ENCODE results near the gene KDM5B.
A peak's percentile ranks its signal among the peaks of the same experiment; 100 is the strongest.
"Not testable (repeated sequence)": the region's sequence is repeated elsewhere in the genome, so short reads cannot be mapped to it uniquely, and the experiment has no call there.

Gene KDM5B

GRCh38 chr1:202836623-202837403, 28.6 kb upstream of the KDM5B start:
- Histone ChIP-seq H3K27ac (ENCODE audit: low read length) (no peak overlapping the region), H3K9me3 (ENCODE audit: control insufficient read depth, low read depth, low read length) (no peaks in the 10 kb centered on the region)

GRCh38 chr1:202835548-202836072, 27.4 kb upstream of the KDM5B start:
- Histone ChIP-seq H3K4me3 (ENCODE audit: low read length) (no peak overlapping the region), H3K4me1 (ENCODE audit: control insufficient read depth, low read depth, low read length) (peaks cover 10% of the 10 kb centered on the region), H3K9ac (ENCODE audit: low read length) (no peak overlapping the region), H3K27ac (ENCODE audit: low read length) (no peak overlapping the region), H3K27me3 (ENCODE audit: control insufficient read depth, insufficient read depth, low read length) (no peaks in the 10 kb centered on the region), H3K9me3 (ENCODE audit: control insufficient read depth, low read depth, low read length) (no peaks in the 10 kb centered on the region), H3K36me3 (ENCODE audit: control insufficient read depth, low read depth, low read length) (no peaks in the 10 kb centered on the region)

More at GRCh38 chr1:202836623-202837403, 28.6 kb upstream of the KDM5B start:
- no peaks in the 10 kb centered on the region for H3K36me3 ChIP-seq (ENCODE audit: control insufficient read depth, low read depth, low read length)
- H3K27me3 ChIP-seq (ENCODE audit: control insufficient read depth, insufficient read depth, low read length) = no peaks in the 10 kb centered on the region
- no peak overlapping the region for H3K4me3 ChIP-seq (ENCODE audit: low read length)
- no peak overlapping the region for H3K9ac ChIP-seq (ENCODE audit: low read length)
- peaks cover 10% of the 10 kb centered on the region for H3K4me1 ChIP-seq (ENCODE audit: control insufficient read depth, low read depth, low read length)

GRCh38 chr1:202834771-202835547, 26.7 kb upstream of the KDM5B start:
- no peak overlapping the region for H3K4me3 ChIP-seq (ENCODE audit: low read length)
- H3K27ac ChIP-seq (ENCODE audit: low read length) = no peak overlapping the region
- no peaks in the 10 kb centered on the region for H3K27me3 ChIP-seq (ENCODE audit: control insufficient read depth, insufficient read depth, low read length)
- peaks cover 10% of the 10 kb centered on the region for H3K4me1 ChIP-seq (ENCODE audit: control insufficient read depth, low read depth, low read length)
- no peaks in the 10 kb centered on the region for H3K9me3 ChIP-seq (ENCODE audit: control insufficient read depth, low read depth, low read length)
- H3K36me3 ChIP-seq (ENCODE audit: control insufficient read depth, low read depth, low read length) = no peaks in the 10 kb centered on the region
- no peak overlapping the region for H3K9ac ChIP-seq (ENCODE audit: low read length)

- Histone ChIP-seq H3K9ac (ENCODE audit: low read length) (no peak overlapping the region), H3K4me3 (ENCODE audit: low read length) (no peak overlapping the region), H3K27me3 (ENCODE audit: control insufficient read depth, insufficient read depth, low read length) (no peaks in the 10 kb centered on the region), H3K27ac (ENCODE audit: low read length) (no peak overlapping the region), H3K9me3 (ENCODE audit: control insufficient read depth, low read depth, low read length) (no peaks in the 10 kb centered on the region), H3K36me3 (ENCODE audit: control insufficient read depth, low read depth, low read length) (no peaks in the 10 kb centered on the region), H3K4me1 (ENCODE audit: control insufficient read depth, low read depth, low read length) (peaks cover 10% of the 10 kb centered on the region)
Observed at GRCh38 chr1:202831906-202832305, 23.7 kb upstream of the KDM5B start.

- not testable (repeated sequence) for H3K36me3 ChIP-seq (ENCODE audit: control insufficient read depth, low read depth, low read length); H3K9ac ChIP-seq (ENCODE audit: low read length); H3K9me3 ChIP-seq (ENCODE audit: control insufficient read depth, low read depth, low read length); H3K4me3 ChIP-seq (ENCODE audit: low read length); H3K27ac ChIP-seq (ENCODE audit: low read length); H3K27me3 ChIP-seq (ENCODE audit: control insufficient read depth, insufficient read depth, low read length); H3K4me1 ChIP-seq (ENCODE audit: control insufficient read depth, low read depth, low read length)
Observed at GRCh38 chr1:202829223-202829622, 21.0 kb upstream of the KDM5B start.

- Histone ChIP-seq H3K27me3 (ENCODE audit: control insufficient read depth, insufficient read depth, low read length) (no peaks in the 10 kb centered on the region), H3K9me3 (ENCODE audit: control insufficient read depth, low read depth, low read length) (no peaks in the 10 kb centered on the region), H3K9ac (ENCODE audit: low read length) (no peak overlapping the region), H3K27ac (ENCODE audit: low read length) (no peak overlapping the region), H3K4me1 (ENCODE audit: control insufficient read depth, low read depth, low read length) (no peaks in the 10 kb centered on the region), H3K36me3 (ENCODE audit: control insufficient read depth, low read depth, low read length) (no peaks in the 10 kb centered on the region), H3K4me3 (ENCODE audit: low read length) (no peak overlapping the region)
Observed at GRCh38 chr1:202825748-202826147, 17.5 kb upstream of the KDM5B start.

- no peaks in the 10 kb centered on the region for H3K4me1 ChIP-seq (ENCODE audit: control insufficient read depth, low read depth, low read length)
- no peaks in the 10 kb centered on the region for H3K27me3 ChIP-seq (ENCODE audit: control insufficient read depth, insufficient read depth, low read length)
- no peak overlapping the region for H3K4me3 ChIP-seq (ENCODE audit: low read length)
- no peaks in the 10 kb centered on the region for H3K9me3 ChIP-seq (ENCODE audit: control insufficient read depth, low read depth, low read length)
- no peaks in the 10 kb centered on the region for H3K36me3 ChIP-seq (ENCODE audit: control insufficient read depth, low read depth, low read length)
- H3K27ac ChIP-seq (ENCODE audit: low read length) = no peak overlapping the region
- H3K9ac ChIP-seq (ENCODE audit: low read length) = no peak overlapping the region
Observed at GRCh38 chr1:202821467-202821866, 13.2 kb upstream of the KDM5B start.

GRCh38 chr1:202818819-202819218, 10.6 kb upstream of the KDM5B start:
- H3K4me3 ChIP-seq (ENCODE audit: low read length) = no peak overlapping the region
- no peaks in the 10 kb centered on the region for H3K4me1 ChIP-seq (ENCODE audit: control insufficient read depth, low read depth, low read length)
- H3K27me3 ChIP-seq (ENCODE audit: control insufficient read depth, insufficient read depth, low read length) = no peaks in the 10 kb centered on the region
- no peak overlapping the region for H3K27ac ChIP-seq (ENCODE audit: low read length)
- H3K9me3 ChIP-seq (ENCODE audit: control insufficient read depth, low read depth, low read length) = no peaks in the 10 kb centered on the region
- H3K9ac ChIP-seq (ENCODE audit: low read length) = no peak overlapping the region
- no peaks in the 10 kb centered on the region for H3K36me3 ChIP-seq (ENCODE audit: control insufficient read depth, low read depth, low read length)

- no peaks in the 10 kb centered on the region for H3K36me3 ChIP-seq (ENCODE audit: control insufficient read depth, low read depth, low read length)
- no peak overlapping the region for H3K4me3 ChIP-seq (ENCODE audit: low read length)
- no peak overlapping the region for H3K9ac ChIP-seq (ENCODE audit: low read length)
- H3K9me3 ChIP-seq (ENCODE audit: control insufficient read depth, low read depth, low read length) = no peaks in the 10 kb centered on the region
- peaks cover 14% of the 10 kb centered on the region for H3K4me1 ChIP-seq (ENCODE audit: control insufficient read depth, low read depth, low read length)
- H3K27me3 ChIP-seq (ENCODE audit: control insufficient read depth, insufficient read depth, low read length) = peaks cover 15% of the 10 kb centered on the region
- no peak overlapping the region for H3K27ac ChIP-seq (ENCODE audit: low read length)
Observed at GRCh38 chr1:202815120-202815519, 6.9 kb upstream of the KDM5B start.

GRCh38 chr1:202812176-202813026, 4.2 kb upstream of the KDM5B start:
- Histone ChIP-seq H3K4me3 (ENCODE audit: low read length) (peak overlapping the region; percentile 88), H3K4me1 (ENCODE audit: control insufficient read depth, low read depth, low read length) (peaks cover 26% of the 10 kb centered on the region), H3K9ac (ENCODE audit: low read length) (no peak overlapping the region)

More at GRCh38 chr1:202812176-202813026, 4.2 kb upstream of the KDM5B start:
- H3K36me3 ChIP-seq (ENCODE audit: control insufficient read depth, low read depth, low read length) = no peaks in the 10 kb centered on the region
- no peak overlapping the region for H3K27ac ChIP-seq (ENCODE audit: low read length)
- no peaks in the 10 kb centered on the region for H3K9me3 ChIP-seq (ENCODE audit: control insufficient read depth, low read depth, low read length)
- H3K27me3 ChIP-seq (ENCODE audit: control insufficient read depth, insufficient read depth, low read length) = peaks cover 32% of the 10 kb centered on the region

Data from iPS-18a (cell line).